Inflammatory macrophage treated with lipopolysaccharide for 4 hours (primary cell): ENCODE data around the gene SLAMF1.

Source experiments
- DNase-seq: peaks from one replicate; pipeline ENCODE4 v3.0.0-alpha.2; 2020

Gene SLAMF1

GRCh38 chr1:160622501-160623226, 24.2 kb downstream of the SLAMF1 start:
- DNase-seq: no peak

DNA sequence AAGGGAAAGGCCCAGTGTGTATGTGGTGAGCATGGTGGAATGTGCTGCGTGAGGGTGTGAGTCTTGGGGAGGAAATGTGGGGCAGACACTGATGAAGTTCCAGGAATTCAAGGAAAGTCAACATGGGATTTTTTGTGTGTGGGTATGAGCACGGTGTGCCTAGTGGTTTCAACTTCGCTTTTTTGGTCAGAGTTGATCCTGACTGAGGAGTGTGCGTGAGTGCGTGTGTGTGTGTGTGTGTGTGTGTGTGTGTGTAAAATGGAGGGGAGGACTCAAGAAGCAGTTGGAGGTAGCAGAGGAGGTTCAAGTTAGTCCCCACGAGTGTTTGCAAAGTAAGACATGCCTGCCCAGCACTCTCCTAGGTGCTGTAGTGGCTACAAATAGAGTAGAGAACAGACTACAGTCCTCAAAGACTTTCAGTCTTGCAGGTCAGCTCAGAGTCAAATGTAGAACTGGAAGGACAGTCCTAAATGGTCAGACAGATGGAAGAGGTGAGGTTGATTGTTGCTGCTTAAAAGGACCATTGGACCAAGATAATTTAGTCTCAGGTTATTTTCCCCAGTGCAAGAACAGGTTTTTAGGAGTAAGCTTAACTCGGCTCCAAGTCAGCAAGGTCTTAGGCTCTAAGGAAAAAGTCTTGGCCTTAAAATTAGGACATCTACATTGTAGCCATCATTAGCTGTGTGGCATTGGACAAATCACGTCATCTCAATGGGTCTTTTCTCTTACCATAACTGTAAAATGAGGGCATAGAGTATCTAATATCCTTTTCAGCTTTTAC, 25.0 kb downstream of the SLAMF1 start:
- DNase-seq: peak; percentile 28

DNA sequence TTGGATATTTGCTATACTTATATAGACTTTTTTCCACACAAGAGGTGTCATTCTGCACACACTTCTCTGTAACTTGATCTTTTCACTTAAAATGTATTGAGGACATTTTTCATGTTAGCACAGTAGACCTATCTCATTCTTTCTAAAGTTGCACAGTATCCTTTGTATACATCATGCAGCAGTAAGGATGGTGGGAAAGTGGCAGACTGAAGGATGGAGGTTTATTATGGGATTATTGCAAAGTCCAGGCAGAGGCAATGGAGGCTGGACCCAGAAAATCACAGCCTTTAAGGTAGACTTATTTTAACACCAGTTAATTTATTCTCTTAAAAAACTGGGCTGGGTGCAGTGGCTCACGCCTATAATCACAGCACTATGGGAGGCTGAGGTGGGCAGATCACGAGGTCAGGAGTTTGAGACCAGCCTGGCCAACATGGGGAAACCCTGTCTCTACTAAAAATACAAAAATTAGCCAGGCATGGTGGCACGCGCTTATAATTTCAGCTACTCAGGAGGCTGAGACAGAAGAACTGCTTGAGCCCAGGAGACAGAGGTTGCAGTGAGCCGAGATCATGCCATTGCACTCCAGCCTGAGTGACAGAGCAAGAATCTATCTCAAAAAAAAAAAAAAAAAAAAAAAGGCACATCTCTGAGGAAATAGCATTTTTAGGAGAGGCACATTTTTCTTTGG, 25.8 kb downstream of the SLAMF1 start:
- DNase-seq: no peak

GRCh38 chr1:160619742-160620277, 27.0 kb downstream of the SLAMF1 start:
- no peak for DNase-seq

DNA sequence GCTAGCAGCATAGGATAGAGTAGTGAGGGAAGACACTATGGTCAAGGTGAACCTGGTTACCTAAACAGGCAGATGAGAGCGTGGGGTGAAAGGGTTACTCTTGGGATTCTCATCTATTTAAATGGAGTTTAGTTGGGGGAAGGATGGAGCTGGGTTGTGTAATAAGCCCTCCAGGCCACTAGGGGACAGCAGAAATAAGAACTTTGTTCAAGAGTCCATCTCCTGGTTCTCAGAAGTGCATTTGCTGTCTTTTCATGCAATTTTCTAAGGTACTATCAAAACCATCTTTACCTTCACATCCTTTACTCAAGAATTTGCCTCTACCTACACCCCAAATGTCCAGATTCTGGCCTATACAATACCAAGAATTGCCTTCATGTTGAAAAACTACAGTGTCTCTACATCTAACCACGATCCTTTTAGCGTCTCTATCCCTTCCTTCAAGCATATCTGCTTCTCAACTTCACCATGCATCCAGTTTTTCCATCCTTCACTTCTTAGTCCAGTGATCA, 28.0 kb downstream of the SLAMF1 start:
- DNase-seq: peak; percentile 51

GRCh38 chr1:160618327-160618726, 28.5 kb downstream of the SLAMF1 start:
- no peak for DNase-seq

GRCh38 chr1:160615660-160616059, 31.2 kb downstream of the SLAMF1 start:
- no peak for DNase-seq

- DNase-seq: no peak
These were observed 32.4 kb downstream of the SLAMF1 start for GRCh38 chr1:160614410-160614809.

GRCh38 chr1:160612613-160613218, 34.1 kb downstream of the SLAMF1 start:
- DNase-seq: no peak

- no peak for DNase-seq
These were observed 36.1 kb downstream of the SLAMF1 start for GRCh38 chr1:160610569-160611242.

GRCh38 chr1:160608941-160609340, 37.9 kb downstream of the SLAMF1 start:
- DNase-seq: no peak

DNA sequence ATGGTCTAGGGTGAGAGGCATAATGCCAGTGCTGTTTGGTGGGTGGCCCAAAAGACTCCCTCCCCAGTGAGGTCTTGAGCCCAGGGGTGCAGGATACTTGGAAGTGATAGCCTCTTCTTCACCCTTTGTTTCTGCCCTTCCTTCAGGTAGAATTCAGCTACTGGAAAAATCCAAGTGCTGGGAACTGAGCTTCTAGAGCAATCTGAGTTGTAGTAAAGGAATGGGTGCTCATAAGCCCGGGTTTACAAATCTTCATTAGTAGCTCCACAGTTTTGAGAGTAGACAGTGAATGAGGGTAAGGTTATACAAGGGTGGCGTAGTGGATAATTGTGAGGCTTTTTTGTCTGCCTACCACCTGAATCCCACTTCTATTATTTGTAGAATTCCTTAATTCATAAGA, 38.3 kb downstream of the SLAMF1 start:
- DNase-seq: no peak

DNA sequence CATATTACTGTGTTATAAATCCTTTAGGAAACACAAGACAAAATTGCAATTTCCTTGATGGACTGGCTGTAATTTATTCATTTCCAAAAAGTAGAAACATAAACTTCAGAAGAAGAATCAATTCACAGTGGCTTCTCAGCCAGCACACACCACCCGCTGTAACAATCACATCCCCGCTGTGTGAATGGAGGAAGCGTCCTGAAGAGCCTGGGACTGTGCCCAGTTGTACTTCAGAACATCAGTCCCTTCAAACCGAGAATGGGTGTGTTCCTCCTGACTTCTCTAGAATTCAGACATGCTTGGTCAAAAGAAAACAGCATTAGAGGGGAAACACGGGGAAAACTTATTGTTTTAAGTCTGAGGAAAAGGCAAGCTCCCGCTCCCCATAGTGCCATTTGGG, 38.8 kb downstream of the SLAMF1 start:
- DNase-seq: no peak

- no peak for DNase-seq
These were observed 39.2 kb downstream of the SLAMF1 start for GRCh38 chr1:160607672-160608032.

DNA sequence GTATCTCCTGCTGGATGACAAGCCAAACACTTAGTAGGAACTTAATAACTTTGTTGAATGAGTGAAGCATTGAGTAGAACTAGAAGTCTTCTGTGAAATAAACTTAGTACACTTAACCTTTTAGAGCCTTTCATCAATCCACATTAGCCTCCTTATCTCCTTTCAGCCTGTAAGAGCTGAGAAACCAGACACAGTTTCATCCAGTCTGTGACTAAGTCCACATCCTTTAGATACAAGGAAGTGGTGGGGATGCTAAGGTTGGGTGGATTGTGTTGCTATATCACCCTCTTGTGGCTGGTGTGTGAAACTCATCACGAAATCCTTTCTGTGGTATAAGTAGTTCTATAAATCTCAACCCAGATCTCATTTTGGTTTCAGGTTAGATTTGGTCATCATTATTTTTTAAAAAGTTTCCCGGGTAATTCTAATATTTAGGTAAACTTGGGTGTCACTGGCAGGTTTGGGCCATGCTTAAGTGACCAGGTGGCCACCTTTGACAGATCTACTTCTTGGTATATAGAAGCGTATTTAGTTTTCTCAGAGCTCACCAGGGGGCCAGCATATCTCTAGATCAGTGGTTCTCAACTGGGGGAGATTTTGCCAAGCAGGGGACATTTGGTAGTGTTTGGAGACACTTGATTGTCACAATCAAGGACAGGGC, 39.7 kb downstream of the SLAMF1 start:
- DNase-seq: peak; percentile 88

GRCh38 chr1:160606611-160607010, 40.2 kb downstream of the SLAMF1 start:
- no peak for DNase-seq

DNA sequence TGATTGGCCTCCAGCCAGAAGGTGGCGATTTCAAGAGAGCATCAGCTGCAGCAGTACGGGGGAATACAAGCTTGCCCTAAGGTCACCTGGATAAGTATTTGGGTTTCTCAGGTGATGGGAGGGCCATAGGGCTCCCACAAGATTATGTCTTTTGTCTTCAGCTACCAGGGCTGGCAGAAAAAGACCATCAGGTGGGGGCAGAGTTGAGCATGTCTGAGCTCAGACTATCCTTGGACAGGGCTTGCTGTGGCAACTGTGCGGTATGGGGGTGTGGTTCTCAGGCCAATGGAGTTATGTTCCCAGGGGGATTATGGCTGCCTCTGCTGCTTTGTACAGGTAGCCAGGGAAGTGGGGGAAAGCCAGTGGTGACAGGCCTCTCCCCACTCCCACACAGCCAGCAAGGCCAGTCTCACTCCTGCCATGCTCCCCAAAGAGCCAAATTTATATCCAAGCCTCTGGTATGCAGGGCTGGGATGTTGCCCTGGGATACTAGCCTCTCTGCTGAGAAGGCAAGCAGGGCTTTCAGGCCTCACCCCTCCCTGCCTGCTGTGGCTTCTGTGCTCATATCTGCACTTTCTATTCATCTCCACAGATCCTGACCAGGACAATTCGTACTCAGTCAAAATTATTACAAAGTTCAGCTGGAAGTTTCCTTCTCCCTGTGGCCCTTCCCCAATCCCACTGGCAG, 40.9 kb downstream of the SLAMF1 start:
- no peak for DNase-seq

GRCh38 chr1:160605205-160605604, 41.6 kb downstream of the SLAMF1 start:
- no peak for DNase-seq

DNA sequence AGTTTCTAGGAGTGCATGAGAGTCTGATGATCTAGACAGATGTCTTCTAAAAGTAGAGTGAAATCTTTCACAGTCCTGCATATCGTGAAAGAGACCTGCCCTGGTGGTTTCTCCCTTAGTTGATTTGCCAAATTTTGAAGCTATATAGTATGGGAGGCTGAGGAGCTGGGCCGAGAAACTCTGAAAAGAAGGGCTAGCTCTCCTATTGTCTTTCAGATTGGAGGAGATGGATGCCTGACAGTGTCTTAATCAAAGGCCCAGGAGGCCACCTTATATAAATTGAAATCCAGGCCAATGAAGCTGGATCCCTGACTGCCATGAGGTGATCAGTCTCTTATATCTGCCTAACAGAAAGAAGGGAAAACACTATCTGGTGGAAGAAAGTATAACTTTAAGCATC, 49.1 kb downstream of the SLAMF1 start:
- DNase-seq: no peak

- DNase-seq: no peak
These were observed 49.8 kb downstream of the SLAMF1 start for GRCh38 chr1:160597051-160597450.

DNA sequence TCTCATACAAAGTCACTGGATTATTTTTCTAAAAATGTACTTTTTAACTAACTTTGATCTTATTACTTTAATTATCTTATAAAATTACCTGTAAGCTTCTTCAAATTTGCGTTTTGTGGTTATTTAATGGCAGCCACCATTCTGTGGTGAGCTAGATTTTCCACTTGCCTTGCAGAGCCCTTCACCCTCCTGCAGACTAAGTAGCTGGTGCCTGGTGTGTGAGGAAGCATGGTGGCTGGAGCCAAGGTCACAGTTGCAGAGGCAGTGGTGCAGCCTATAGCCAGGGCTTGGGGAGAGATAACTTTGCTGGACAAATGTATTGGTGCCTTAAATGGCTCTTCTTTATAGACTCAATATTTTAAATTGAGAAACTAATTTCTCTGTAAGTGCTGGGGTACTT, 56.4 kb downstream of the SLAMF1 start:
- DNase-seq: no peak
